HG02610 (cell line): ENCODE measurements around the gene SLX4IP.

ENCODE experiments used
- ATAC-seq: cut with Tn5 transposase; IDR thresholded peaks from one replicate; pipeline ENCODE4 v1.9.1; 2021; ENCODE audit warnings: mild to moderate bottlenecking, moderate library complexity; ENCODE audit not compliant: unreplicated experiment

SLX4IP gene

GRCh38 chr20:10644458-10645204 is 209.5 kb downstream of the SLX4IP start:
- peak; percentile 62 for ATAC-seq

GRCh38 chr20:10645205-10645570 is 210.1 kb downstream of the SLX4IP start:
- ATAC-seq = no peak

DNA sequence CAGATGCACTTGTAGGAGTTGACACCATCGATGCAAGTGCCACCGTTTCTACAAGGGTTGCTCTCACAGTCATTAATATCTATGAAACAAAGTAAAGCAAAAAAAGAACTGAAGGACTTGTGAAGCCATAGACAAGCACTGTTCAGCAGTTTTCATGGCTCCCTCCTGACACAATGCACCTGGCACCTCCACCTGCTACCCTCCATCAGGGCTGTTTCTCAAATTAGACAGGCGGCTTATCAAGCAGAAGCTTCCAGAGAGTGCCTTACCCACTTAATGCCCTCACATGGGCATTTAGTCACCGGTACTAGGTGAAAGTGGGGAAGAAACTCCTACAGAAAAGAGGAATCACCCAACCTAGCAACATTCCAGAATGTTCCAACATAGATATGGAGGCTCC is 210.9 kb downstream of the SLX4IP start:
- ATAC-seq = no peak

DNA sequence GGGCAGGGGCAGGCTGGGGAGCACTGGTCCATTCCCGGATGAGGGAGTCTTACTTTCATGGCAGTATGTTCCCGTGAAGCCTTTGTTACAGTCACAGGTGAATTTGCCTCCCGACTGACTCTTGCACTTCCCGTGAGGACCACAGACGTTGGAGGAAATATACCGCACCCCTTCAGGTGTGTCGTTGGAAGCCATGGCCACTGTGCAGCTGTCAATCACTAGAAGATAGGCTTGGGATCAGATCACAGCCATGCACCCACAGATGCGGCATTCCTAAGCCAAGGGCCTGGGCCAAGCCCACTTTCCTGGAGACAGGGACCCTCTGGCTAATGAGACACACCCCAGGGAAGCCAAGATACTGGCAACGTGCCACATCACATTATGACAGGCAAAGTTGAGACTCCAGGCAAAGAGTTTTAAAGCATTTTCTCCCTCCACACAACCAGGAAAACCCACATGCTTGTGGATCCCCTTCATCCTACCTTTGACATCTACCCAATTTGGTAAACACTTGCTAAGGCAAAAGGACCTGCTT is 211.8 kb downstream of the SLX4IP start:
- ATAC-seq = no peak

- ATAC-seq = no peak
These were observed 212.4 kb downstream of the SLX4IP start for GRCh38 chr20:10647471-10647870.

- ATAC-seq = no peak
These were observed 212.8 kb downstream of the SLX4IP start for GRCh38 chr20:10647909-10648308.

DNA sequence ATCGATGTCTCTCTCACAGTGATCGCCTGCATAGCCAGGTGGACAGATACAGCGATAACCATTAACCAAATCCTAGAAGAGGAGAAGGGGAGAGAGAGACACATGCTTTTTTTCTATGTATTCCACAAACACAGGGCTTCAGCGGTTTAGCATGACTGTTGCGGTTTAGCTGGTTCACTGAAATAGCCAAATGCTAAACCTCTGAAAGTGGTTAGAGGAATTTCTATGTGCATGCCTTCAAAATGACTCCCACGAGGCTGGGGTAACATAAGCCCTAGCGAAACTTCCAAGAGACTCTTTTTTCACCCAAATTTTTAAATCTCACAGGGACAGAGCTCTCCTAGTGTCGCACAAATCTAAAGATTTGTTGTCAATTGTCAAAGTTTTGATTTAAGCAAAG is 213.5 kb downstream of the SLX4IP start:
- no peak for ATAC-seq

DNA sequence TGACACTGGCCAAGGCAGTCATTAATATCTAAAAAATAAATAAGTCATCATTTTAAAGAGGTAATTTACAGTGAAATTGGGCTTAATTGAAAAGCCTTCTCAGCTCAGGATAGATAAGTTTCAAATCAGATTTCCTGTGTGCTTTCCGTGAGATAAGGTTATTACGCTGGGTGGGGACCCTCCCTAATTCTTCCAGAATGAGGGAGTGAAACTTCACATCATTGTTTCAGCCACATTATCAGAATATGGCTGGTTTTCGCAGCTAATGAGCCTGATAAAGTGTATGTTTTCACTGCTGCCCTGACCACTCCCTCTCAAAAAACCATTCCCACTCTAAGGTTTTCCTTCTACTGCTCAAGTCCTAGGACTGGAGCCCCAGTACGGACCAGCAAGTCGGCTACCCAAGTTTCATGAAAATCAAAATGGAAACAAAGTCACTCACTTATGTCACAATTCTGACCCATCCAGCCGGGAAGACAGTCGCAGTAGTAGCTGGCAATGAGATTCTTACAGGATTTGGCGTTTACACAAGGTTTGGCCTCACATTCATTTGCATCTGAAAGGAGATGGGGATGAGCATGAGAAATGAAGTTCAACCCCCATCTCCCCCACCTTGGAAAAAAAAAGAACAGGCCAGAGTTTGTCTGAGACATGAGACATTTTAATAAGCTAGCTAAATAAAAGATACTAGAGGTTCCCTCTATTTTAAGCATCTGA is 214.1 kb downstream of the SLX4IP start:
- ATAC-seq = no peak

DNA sequence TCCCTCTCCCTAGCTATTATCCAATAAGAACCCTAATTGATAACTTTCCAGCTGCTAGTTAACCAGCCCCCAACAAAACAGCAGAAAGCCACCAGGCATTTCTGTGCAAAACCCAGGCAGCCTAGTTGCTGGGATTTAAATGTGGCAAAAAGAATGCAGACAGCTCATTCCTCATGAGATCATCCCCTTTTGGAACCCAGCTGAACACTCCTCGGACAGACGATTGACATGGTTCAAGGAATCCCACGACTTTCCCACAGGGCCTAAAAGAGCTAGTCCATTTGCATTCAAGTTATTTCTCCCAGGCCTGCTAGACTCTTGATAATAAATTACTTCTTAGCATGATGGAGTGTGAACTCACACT is 214.7 kb downstream of the SLX4IP start:
- no peak for ATAC-seq

GRCh38 chr20:10651227-10651990 is 216.3 kb downstream of the SLX4IP start:
- no peak for ATAC-seq

DNA sequence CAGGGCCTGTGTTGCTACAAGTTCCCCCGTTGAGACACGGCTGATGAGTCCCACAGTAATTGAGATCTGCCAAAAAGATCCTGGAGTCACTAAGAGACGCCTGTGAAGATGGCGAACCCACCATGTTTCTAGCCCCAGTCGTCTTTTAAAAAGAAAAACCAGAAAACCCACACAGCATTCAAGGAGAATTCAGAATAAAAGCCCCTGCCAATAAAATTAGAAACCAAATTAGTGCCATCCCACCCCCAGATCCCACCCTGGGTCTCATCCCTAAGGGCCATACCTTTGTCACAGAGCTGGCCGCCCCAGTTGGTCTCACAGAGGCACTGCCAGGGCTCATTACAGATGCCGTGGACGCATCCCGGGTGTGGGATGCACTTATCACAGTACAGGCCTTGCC is 217.1 kb downstream of the SLX4IP start:
- ATAC-seq = no peak

- no peak for ATAC-seq
These were observed 217.7 kb downstream of the SLX4IP start for GRCh38 chr20:10652660-10653261.

- peak; percentile 34 for ATAC-seq
These were observed 218.6 kb downstream of the SLX4IP start for GRCh38 chr20:10653599-10654249.

DNA sequence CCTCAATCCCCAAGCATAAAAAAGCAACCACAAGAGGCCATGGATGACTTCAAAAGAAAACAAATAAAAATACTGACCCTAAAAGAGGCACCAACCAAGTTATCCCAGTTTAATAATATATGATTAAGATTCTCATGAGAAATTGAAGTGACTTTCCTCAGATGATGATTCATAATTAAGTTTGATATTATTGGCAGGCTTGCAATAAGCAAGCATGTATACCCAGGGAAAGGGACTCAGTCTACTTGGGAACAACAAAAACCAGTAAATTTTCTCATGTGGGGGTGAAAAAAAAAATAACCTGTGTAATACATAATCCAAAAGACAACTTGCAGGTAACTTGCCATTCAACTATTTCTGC is 219.1 kb downstream of the SLX4IP start:
- peak; percentile 5 for ATAC-seq

GRCh38 chr20:10654630-10655029 is 219.5 kb downstream of the SLX4IP start:
- ATAC-seq = peak; percentile 78

GRCh38 chr20:10655720-10656669 is 220.9 kb downstream of the SLX4IP start:
- ATAC-seq = no peak

GRCh38 chr20:10657453-10657852 is 222.3 kb downstream of the SLX4IP start:
- no peak for ATAC-seq

- no peak for ATAC-seq
These were observed 223.1 kb downstream of the SLX4IP start for GRCh38 chr20:10658051-10658823.
